ENCODE data around the gene MAPK10. TPM values are rescaled to one million over a fixed set of nuclear protein-coding genes. Genes with fewer than 3 reads are reported as not detected.

The MAPK10 gene
- total and polyA plus RNA-seq, 2 experiments from 2014 or later = 3.6 to 8.1 TPM

DNA sequence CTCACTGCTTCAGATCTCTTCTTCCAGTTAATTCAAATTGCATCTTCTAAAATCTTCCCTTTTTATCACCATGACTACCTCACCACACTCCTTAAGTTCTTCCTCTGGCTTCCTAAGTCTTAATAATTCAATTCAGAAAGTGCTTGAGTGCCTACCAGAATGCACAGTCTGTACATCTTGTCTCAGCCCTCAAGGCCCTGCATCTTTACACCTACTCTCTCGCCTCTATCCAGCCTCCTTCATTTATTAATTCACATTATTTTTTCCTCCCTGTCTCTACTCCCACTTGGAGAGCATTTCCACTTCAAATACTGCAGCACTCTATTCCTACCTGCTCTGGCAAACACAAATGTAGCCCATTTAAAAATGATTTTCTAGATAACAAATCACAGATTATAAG, 90.5 kb downstream of the MAPK10 start:
- Histone ChIP-seq H3F3A (replicated peaks; ENCODE audit: low read depth) (no peaks in the 10 kb centered on the region), H3K4me2 (no peak overlapping the region), H3K9me2 (ENCODE audit: insufficient read depth) (no peaks in the 10 kb centered on the region), H3K4me1 (ENCODE audit: insufficient read depth) (peaks cover 14% of the 10 kb centered on the region), H3K36me3 (ENCODE audit: insufficient read depth) (no peaks in the 10 kb centered on the region), H4K20me1 (replicated peaks; ENCODE audit: insufficient read depth) (no peaks in the 10 kb centered on the region), H3K27me3 (ENCODE audit: insufficient read depth) (no peaks in the 10 kb centered on the region), H3K4me3 (no peak overlapping the region), H3K27ac (ENCODE audit: low read depth) (no peak overlapping the region), H3K79me2 (replicated peaks; ENCODE audit: insufficient read depth) (no peaks in the 10 kb centered on the region), H2AFZ (no peak overlapping the region)
- Mint-ChIP-seq H3K27me3 (ENCODE audit: insufficient read depth, low read depth, poor library complexity) (no peaks in the 10 kb centered on the region), H3K9me3 (no peaks in the 10 kb centered on the region; the same call in 2 of the 3 replicates), H3K36me3 (ENCODE audit: low read depth) (no peaks in the 10 kb centered on the region), H3K27ac (no peak overlapping the region), H3K4me1 (peaks cover 7% of the 10 kb centered on the region), H3K4me3 (no peak overlapping the region)
- ATAC-seq (no peak), DNase-seq (ENCODE audit: low spot score) (no peak)
- TF ChIP-seq STAT1 (IDR thresholded peaks at IDR 0.05; ENCODE audit: unreplicated experiment) (no peak), ZNF331 (CRISPR knock-in tag; IDR thresholded peaks at IDR 0.05; ENCODE audit: low read depth) (no peak), JUNB (IDR thresholded peaks at IDR 0.05; ENCODE audit: unreplicated experiment) (no peak), EZH2phosphoT487 (IDR thresholded peaks at IDR 0.05; ENCODE audit: unreplicated experiment) (no peak), ZNF114 (CRISPR knock-in tag; IDR thresholded peaks at IDR 0.05) (no peak), POLR2AphosphoS5 (IDR thresholded peaks at IDR 0.05; ENCODE audit: low read depth) (no peak), NANOG (IDR thresholded peaks at IDR 0.05; ENCODE audit: borderline replicate concordance) (no peak), CREB1 (CRISPR knock-in tag; IDR thresholded peaks at IDR 0.05; ENCODE audit: low read depth) (no peak), EZH2 (IDR thresholded peaks at IDR 0.05; ENCODE audit: low read depth, unreplicated experiment) (no peak)
- TF ChIP-seq, protein P1, sequence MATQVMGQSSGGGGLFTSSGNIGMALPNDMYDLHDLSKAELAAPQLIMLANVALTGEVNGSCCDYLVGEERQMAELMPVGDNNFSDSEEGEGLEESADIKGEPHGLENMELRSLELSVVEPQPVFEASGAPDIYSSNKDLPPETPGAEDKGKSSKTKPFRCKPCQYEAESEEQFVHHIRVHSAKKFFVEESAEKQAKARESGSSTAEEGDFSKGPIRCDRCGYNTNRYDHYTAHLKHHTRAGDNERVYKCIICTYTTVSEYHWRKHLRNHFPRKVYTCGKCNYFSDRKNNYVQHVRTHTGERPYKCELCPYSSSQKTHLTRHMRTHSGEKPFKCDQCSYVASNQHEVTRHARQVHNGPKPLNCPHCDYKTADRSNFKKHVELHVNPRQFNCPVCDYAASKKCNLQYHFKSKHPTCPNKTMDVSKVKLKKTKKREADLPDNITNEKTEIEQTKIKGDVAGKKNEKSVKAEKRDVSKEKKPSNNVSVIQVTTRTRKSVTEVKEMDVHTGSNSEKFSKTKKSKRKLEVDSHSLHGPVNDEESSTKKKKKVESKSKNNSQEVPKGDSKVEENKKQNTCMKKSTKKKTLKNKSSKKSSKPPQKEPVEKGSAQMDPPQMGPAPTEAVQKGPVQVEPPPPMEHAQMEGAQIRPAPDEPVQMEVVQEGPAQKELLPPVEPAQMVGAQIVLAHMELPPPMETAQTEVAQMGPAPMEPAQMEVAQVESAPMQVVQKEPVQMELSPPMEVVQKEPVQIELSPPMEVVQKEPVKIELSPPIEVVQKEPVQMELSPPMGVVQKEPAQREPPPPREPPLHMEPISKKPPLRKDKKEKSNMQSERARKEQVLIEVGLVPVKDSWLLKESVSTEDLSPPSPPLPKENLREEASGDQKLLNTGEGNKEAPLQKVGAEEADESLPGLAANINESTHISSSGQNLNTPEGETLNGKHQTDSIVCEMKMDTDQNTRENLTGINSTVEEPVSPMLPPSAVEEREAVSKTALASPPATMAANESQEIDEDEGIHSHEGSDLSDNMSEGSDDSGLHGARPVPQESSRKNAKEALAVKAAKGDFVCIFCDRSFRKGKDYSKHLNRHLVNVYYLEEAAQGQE (IDR thresholded peaks at IDR 0.05; ENCODE audit: unreplicated experiment) = no peak
- TF ChIP-seq, protein P2, sequence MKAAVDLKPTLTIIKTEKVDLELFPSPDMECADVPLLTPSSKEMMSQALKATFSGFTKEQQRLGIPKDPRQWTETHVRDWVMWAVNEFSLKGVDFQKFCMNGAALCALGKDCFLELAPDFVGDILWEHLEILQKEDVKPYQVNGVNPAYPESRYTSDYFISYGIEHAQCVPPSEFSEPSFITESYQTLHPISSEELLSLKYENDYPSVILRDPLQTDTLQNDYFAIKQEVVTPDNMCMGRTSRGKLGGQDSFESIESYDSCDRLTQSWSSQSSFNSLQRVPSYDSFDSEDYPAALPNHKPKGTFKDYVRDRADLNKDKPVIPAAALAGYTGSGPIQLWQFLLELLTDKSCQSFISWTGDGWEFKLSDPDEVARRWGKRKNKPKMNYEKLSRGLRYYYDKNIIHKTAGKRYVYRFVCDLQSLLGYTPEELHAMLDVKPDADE (IDR thresholded peaks at IDR 0.05) = no peak
- TF ChIP-seq, protein P3, sequence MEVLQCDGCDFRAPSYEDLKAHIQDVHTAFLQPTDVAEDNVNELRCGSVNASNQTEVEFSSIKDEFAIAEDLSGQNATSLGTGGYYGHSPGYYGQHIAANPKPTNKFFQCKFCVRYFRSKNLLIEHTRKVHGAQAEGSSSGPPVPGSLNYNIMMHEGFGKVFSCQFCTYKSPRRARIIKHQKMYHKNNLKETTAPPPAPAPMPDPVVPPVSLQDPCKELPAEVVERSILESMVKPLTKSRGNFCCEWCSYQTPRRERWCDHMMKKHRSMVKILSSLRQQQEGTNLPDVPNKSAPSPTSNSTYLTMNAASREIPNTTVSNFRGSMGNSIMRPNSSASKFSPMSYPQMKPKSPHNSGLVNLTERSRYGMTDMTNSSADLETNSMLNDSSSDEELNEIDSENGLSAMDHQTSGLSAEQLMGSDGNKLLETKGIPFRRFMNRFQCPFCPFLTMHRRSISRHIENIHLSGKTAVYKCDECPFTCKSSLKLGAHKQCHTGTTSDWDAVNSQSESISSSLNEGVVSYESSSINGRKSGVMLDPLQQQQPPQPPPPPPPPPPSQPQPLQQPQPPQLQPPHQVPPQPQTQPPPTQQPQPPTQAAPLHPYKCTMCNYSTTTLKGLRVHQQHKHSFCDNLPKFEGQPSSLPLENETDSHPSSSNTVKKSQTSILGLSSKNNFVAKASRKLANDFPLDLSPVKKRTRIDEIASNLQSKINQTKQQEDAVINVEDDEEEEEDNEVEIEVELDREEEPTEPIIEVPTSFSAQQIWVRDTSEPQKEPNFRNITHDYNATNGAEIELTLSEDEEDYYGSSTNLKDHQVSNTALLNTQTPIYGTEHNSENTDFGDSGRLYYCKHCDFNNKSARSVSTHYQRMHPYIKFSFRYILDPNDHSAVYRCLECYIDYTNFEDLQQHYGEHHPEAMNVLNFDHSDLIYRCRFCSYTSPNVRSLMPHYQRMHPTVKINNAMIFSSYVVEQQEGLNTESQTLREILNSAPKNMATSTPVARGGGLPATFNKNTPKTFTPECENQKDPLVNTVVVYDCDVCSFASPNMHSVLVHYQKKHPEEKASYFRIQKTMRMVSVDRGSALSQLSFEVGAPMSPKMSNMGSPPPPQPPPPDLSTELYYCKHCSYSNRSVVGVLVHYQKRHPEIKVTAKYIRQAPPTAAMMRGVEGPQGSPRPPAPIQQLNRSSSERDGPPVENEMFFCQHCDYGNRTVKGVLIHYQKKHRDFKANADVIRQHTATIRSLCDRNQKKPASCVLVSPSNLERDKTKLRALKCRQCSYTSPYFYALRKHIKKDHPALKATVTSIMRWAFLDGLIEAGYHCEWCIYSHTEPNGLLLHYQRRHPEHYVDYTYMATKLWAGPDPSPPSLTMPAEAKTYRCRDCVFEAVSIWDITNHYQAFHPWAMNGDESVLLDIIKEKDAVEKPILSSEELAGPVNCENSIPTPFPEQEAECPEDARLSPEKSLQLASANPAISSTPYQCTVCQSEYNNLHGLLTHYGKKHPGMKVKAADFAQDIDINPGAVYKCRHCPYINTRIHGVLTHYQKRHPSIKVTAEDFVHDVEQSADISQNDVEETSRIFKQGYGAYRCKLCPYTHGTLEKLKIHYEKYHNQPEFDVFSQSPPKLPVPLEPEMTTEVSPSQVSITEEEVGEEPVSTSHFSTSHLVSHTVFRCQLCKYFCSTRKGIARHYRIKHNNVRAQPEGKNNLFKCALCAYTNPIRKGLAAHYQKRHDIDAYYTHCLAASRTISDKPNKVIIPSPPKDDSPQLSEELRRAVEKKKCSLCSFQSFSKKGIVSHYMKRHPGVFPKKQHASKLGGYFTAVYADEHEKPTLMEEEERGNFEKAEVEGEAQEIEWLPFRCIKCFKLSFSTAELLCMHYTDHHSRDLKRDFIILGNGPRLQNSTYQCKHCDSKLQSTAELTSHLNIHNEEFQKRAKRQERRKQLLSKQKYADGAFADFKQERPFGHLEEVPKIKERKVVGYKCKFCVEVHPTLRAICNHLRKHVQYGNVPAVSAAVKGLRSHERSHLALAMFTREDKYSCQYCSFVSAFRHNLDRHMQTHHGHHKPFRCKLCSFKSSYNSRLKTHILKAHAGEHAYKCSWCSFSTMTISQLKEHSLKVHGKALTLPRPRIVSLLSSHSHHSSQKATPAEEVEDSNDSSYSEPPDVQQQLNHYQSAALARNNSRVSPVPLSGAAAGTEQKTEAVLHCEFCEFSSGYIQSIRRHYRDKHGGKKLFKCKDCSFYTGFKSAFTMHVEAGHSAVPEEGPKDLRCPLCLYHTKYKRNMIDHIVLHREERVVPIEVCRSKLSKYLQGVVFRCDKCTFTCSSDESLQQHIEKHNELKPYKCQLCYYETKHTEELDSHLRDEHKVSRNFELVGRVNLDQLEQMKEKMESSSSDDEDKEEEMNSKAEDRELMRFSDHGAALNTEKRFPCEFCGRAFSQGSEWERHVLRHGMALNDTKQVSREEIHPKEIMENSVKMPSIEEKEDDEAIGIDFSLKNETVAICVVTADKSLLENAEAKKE (CRISPR knock-in tag; IDR thresholded peaks at IDR 0.05) = no peak
- TF ChIP-seq, protein P4, sequence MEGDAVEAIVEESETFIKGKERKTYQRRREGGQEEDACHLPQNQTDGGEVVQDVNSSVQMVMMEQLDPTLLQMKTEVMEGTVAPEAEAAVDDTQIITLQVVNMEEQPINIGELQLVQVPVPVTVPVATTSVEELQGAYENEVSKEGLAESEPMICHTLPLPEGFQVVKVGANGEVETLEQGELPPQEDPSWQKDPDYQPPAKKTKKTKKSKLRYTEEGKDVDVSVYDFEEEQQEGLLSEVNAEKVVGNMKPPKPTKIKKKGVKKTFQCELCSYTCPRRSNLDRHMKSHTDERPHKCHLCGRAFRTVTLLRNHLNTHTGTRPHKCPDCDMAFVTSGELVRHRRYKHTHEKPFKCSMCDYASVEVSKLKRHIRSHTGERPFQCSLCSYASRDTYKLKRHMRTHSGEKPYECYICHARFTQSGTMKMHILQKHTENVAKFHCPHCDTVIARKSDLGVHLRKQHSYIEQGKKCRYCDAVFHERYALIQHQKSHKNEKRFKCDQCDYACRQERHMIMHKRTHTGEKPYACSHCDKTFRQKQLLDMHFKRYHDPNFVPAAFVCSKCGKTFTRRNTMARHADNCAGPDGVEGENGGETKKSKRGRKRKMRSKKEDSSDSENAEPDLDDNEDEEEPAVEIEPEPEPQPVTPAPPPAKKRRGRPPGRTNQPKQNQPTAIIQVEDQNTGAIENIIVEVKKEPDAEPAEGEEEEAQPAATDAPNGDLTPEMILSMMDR (conservative IDR thresholded peaks at IDR 0.05; ENCODE audit: low read depth in 2 of 2) = no peak

All from GM23338 (cell line).